ENCODE results near the gene PTPRZ1.

Gene PTPRZ1

GRCh38 chr7:122027058-122027457 lies 154.1 kb downstream of the PTPRZ1 start:
- ATAC-seq, result no peak
- no peak for TF ChIP-seq TOX (CRISPR knock-in tag; IDR thresholded peaks at IDR 0.05; ENCODE audit: borderline replicate concordance)
- TF ChIP-seq ISL1 (CRISPR knock-in tag; IDR thresholded peaks at IDR 0.05), result no peak
- no peak for TF ChIP-seq BACH2 (CRISPR knock-in tag; IDR thresholded peaks at IDR 0.05; ENCODE audit: borderline replicate concordance)
- no peak for TF ChIP-seq ZNF70 (CRISPR knock-in tag; IDR thresholded peaks at IDR 0.05)
- no peak for TF ChIP-seq PPARA (CRISPR knock-in tag; IDR thresholded peaks at IDR 0.05; ENCODE audit: borderline replicate concordance)
- no peak for TF ChIP-seq CSRNP3 (CRISPR knock-in tag; IDR thresholded peaks at IDR 0.05)
- TF ChIP-seq GLIS3 (CRISPR knock-in tag; IDR thresholded peaks at IDR 0.05), result no peak
- TF ChIP-seq OSR1 (CRISPR knock-in tag; IDR thresholded peaks at IDR 0.05), result no peak
- TF ChIP-seq ZC3H10 (CRISPR knock-in tag; IDR thresholded peaks at IDR 0.05), result no peak
- no peak for TF ChIP-seq ZNF8 (CRISPR knock-in tag; IDR thresholded peaks at IDR 0.05)
- no peak for TF ChIP-seq CREB5 (CRISPR knock-in tag; IDR thresholded peaks at IDR 0.05; ENCODE audit: low read depth)
- no peak for TF ChIP-seq ZFP3 (CRISPR knock-in tag; IDR thresholded peaks at IDR 0.05)
- TF ChIP-seq ARNTL (CRISPR knock-in tag; IDR thresholded peaks at IDR 0.05; ENCODE audit: borderline replicate concordance, low read depth), result no peak
- TF ChIP-seq TCF4 (CRISPR knock-in tag; IDR thresholded peaks at IDR 0.05; ENCODE audit: borderline replicate concordance), result no peak

- no peak for ATAC-seq
These were observed 160.7 kb downstream of the PTPRZ1 start for GRCh38 chr7:122033641-122034040.

More at GRCh38 chr7:122033641-122034040, 160.7 kb downstream of the PTPRZ1 start:
- TF ChIP-seq CREB5 (CRISPR knock-in tag; IDR thresholded peaks at IDR 0.05; ENCODE audit: low read depth), result no peak
- no peak for TF ChIP-seq CSDC2 (CRISPR knock-in tag; IDR thresholded peaks at IDR 0.05)
- TF ChIP-seq ZNF8 (CRISPR knock-in tag; IDR thresholded peaks at IDR 0.05), result no peak
- no peak for TF ChIP-seq TOX (CRISPR knock-in tag; IDR thresholded peaks at IDR 0.05; ENCODE audit: borderline replicate concordance)
- no peak for TF ChIP-seq ISL1 (CRISPR knock-in tag; IDR thresholded peaks at IDR 0.05)
- TF ChIP-seq ARNTL (CRISPR knock-in tag; IDR thresholded peaks at IDR 0.05; ENCODE audit: borderline replicate concordance, low read depth), result no peak
- no peak for TF ChIP-seq RARB (CRISPR knock-in tag; IDR thresholded peaks at IDR 0.05)
- no peak for TF ChIP-seq POU6F1 (CRISPR knock-in tag; IDR thresholded peaks at IDR 0.05; ENCODE audit: borderline replicate concordance, low read depth)
- no peak for TF ChIP-seq TSHZ2 (CRISPR knock-in tag; IDR thresholded peaks at IDR 0.05)
- no peak for TF ChIP-seq ZC3H10 (CRISPR knock-in tag; IDR thresholded peaks at IDR 0.05)
- TF ChIP-seq GLIS3 (CRISPR knock-in tag; IDR thresholded peaks at IDR 0.05), result no peak
- no peak for TF ChIP-seq ZNF70 (CRISPR knock-in tag; IDR thresholded peaks at IDR 0.05)
- TF ChIP-seq ZFP30 (CRISPR knock-in tag; IDR thresholded peaks at IDR 0.05), result no peak
- TF ChIP-seq TCF4 (CRISPR knock-in tag; IDR thresholded peaks at IDR 0.05; ENCODE audit: borderline replicate concordance), result no peak
- no peak for TF ChIP-seq PPARA (CRISPR knock-in tag; IDR thresholded peaks at IDR 0.05; ENCODE audit: borderline replicate concordance)
- no peak for TF ChIP-seq ZFP3 (CRISPR knock-in tag; IDR thresholded peaks at IDR 0.05)
- TF ChIP-seq BACH2 (CRISPR knock-in tag; IDR thresholded peaks at IDR 0.05; ENCODE audit: borderline replicate concordance), result no peak
- no peak for TF ChIP-seq OSR1 (CRISPR knock-in tag; IDR thresholded peaks at IDR 0.05)
- TF ChIP-seq CSRNP3 (CRISPR knock-in tag; IDR thresholded peaks at IDR 0.05), result no peak
- no peak for TF ChIP-seq PATZ1 (CRISPR knock-in tag; IDR thresholded peaks at IDR 0.05; ENCODE audit: borderline replicate concordance)

All from SK-N-SH treated with all-trans-retinoic acid at 6 μM for 48 hours (cell line).